ENCODE measurements around the gene RPL5.

The RPL5 gene

DNA sequence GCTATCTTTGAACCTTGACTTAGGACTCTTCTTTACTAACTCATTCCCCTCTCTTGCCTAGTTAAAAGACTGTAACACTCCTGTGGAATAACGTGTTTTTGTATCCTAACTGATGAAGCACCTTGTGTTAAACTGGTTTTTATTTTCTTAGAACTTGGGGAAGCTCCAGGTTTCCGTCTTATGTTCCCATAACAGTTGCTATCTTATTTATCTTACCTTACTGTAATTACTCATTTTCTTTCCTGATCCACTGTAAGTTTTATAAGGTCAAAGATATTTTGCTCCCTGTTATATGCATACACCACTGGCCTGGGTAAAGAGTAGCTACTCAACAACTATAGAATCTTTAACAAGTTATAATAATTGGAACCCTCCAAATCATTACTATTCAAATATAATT lies 43.1 kb downstream of the RPL5 start:
- in situ Hi-C loops (cut with MboI; ENCODE audit: low pct_unique_long_range_greater_than_20kb, low sequenced_read_pairs, unreplicated experiment), result no loop called here
- no peak for TF ChIP-seq CTCF (IDR thresholded peaks at IDR 0.05; ENCODE audit: extremely low read depth, insufficient read depth, missing control alignments)
- no peak for DNase-seq (ENCODE audit: low spot score)

DNA sequence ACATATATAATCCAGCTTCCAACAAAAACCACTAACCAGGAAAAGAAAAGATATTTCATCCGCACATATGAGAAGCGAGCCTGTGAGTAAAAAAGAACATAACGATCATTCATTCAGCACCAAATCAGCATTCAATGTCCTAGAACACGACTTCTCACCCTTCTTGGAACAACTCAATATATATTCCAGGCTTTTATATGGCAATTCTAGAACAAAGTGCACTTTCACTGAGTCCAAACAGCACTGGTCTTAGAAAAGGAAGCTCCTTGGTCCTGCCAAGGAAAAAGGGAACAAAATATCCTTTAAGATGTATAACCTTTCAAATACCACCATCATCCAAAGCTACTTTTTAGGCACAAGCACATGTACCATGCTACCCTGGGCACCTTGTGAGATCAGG lies 44.5 kb downstream of the RPL5 start:
- no peak for DNase-seq (ENCODE audit: low spot score)
- in situ Hi-C loops (cut with MboI; ENCODE audit: low pct_unique_long_range_greater_than_20kb, low sequenced_read_pairs, unreplicated experiment), result no loop called here
- TF ChIP-seq CTCF (IDR thresholded peaks at IDR 0.05; ENCODE audit: extremely low read depth, insufficient read depth, missing control alignments), result no peak

DNA sequence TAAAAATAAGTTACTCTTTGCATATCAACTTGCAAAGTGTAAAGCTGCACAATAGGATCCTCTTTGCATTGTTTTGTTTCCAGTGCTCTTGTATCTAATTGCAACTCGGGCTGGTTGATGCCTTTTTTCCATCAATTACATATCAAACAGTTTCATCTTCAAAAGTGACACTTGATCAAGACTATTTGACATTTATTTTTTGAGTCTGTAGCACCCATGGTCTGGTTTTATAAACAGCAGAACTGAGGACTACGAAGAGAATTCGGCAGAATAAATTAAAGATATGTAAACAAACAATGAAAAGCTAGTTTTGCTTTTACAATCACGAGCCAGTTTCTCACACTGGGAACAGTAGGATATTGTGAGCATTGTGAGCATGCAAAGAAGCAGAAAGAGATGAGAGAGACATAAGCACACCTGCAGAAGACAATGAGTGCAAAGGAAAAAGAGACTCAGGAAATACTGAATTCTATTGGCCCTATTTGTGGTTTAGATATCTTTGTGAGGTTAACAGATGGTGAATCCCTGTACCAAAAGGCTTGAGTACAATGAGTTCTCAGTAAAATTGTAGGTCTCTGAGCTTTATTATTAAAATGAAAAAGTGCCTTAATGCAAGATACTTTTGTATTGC lies 45.4 kb downstream of the RPL5 start:
- no peak for TF ChIP-seq CTCF (IDR thresholded peaks at IDR 0.05; ENCODE audit: extremely low read depth, insufficient read depth, missing control alignments)
- in situ Hi-C loops (cut with MboI; ENCODE audit: low pct_unique_long_range_greater_than_20kb, low sequenced_read_pairs, unreplicated experiment), result no loop called here
- no peak for DNase-seq (ENCODE audit: low spot score)

DNA sequence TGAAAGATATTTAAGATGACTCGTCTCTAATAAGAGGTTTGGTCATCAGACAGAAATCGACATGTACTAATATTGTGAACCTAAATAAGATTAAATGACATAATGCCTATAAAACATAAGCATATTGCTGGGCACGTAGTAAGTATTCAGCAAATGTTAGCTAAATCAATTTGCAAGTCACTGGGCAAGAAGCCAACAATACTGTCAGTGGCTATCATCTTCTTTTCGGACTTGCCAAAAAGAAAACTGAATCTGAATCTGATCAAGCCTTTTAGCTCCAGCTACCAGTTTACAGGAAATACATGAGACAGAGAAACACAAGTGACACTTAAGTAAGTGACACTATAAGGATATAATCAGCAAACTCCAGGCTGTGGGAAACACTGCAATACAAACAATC lies 46.0 kb downstream of the RPL5 start:
- peak; percentile 12 for DNase-seq (ENCODE audit: low spot score)
- TF ChIP-seq CTCF (IDR thresholded peaks at IDR 0.05; ENCODE audit: extremely low read depth, insufficient read depth, missing control alignments), result no peak
- in situ Hi-C loops (cut with MboI; ENCODE audit: low pct_unique_long_range_greater_than_20kb, low sequenced_read_pairs, unreplicated experiment), result no loop called here

DNA sequence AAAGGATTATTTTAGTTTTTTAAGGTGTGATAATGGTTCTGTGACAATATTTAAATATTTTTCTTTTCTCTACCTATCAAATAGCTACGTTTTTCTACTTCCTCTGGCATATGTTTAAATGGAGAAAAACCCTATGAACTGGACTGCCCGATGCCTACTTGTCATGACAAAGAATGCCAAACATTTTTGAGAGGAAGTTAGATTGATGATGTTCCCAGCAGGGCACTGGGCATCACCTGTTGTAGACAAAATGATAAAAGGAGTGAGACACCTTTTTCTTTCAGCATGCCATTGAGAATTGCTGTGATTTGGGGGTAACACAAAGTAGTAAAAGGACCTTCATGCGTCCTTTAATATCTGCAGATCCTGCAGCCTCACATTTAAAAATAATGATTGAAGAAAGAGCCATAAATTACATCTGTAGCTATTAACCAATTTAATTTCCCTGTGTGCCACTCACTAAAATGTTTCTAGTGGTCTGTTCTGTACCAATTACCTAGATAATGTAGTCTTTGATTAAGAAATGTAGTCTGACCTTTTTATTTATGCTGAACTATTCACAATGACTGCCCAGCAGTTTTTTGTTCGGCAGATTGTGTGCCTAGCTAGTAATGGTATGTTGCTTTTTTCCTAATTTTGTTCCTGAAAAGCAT lies 47.6 kb downstream of the RPL5 start:
- in situ Hi-C loops (cut with MboI; ENCODE audit: low pct_unique_long_range_greater_than_20kb, low sequenced_read_pairs, unreplicated experiment), result no loop called here
- no peak for DNase-seq (ENCODE audit: low spot score)

DNA sequence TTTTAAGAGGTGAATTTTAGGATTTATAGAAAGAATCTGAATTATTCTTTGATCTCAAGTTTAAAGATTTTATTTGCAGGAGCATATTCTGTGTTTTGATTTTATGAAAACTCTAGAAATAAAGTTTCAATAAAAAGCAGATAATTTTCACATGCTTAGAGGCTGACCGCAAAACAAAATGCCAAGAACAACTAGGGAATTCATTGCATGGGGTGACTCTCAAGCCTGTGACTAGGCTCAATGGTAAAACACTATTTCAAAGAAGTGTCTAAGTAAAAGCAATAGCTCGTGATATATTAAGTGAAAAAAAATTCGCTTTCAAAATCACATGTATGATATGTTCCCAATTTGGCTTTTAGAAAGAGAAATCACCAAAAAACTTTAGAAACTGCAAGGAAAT lies 49.6 kb downstream of the RPL5 start:
- no peak for TF ChIP-seq CTCF (IDR thresholded peaks at IDR 0.05; ENCODE audit: extremely low read depth, insufficient read depth, missing control alignments)
- no peak for DNase-seq (ENCODE audit: low spot score)
- in situ Hi-C loops (cut with MboI; ENCODE audit: low pct_unique_long_range_greater_than_20kb, low sequenced_read_pairs, unreplicated experiment), result no loop called here

More for the DNA sequence above, 47.6 kb downstream of the RPL5 start:
- no peak for TF ChIP-seq CTCF (IDR thresholded peaks at IDR 0.05; ENCODE audit: extremely low read depth, insufficient read depth, missing control alignments)
